NCI-H526 treated with DMSO at 0.1 percent for 48 hours (cell line): Measurements from ENCODE around the gene NRP1.

Experiments used
- DNase-seq: peaks from one replicate; lab custom pipeline; 2025; lab: John Stamatoyannopoulos, UW

The NRP1 gene

DNA sequence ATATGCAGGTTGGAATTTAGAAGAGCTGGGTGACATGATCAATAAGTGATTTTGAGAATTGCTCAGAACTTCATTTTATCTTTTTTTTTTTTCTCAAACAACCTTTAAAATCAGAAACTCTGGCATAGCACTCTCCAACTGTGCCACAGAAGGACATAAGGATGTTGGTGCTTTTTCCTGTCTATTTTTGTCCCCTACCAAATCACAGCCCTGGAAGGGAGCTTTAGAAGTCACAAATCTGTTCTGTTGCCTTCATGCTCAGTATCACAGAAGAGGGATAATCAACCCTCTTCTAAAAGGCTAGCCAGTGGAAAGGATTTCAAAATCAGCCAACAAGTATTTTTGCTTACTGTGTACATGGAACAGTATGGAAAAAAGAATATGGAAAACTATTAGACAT, 14.8 kb upstream of the NRP1 start:
- DNase-seq = no peak

- no peak for DNase-seq
These were observed 12.7 kb upstream of the NRP1 start for GRCh38 chr10:33347211-33347610.

DNA sequence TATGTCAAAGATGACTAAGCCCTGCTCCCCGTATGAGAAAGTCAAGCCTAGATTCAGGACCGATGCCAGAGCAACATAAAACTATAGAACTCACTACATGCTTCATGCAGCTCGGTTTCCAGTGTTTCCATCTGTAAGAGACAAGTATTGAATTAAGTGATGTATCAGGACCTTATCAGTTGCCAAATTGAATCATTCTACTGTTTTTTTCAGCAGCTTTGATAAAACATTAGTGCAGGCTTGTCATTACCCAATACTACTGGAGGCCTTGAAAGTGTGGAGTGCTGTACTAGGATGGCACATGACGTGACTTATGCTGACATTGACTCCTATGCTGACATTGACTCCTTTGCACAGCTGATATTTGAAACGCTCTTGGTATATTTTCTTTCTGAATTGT, 10.8 kb upstream of the NRP1 start:
- DNase-seq = no peak

DNA sequence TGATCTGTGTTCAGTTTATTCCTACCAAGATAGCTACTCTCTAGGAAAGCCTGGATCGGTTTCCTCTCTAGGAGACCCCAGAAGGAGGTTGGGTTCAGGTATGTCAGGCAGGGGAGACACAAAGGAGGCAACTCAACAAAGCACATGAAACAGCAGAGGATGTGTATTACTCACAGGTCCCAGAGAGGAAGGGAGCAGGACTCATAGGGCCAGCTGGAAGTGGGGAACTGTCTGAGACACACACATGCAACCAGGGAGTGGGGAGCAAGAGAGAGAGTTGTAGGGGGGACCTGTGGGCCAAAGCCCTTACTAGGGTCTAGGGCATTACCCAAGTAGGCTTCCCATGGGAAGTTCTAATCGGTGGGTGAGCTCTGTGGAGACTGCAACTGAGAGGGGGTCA, 10.2 kb upstream of the NRP1 start:
- DNase-seq = no peak

GRCh38 chr10:33341637-33342036, 7.2 kb upstream of the NRP1 start:
- DNase-seq = no peak

GRCh38 chr10:33337326-33337957, 3.0 kb upstream of the NRP1 start:
- DNase-seq = no peak

DNA sequence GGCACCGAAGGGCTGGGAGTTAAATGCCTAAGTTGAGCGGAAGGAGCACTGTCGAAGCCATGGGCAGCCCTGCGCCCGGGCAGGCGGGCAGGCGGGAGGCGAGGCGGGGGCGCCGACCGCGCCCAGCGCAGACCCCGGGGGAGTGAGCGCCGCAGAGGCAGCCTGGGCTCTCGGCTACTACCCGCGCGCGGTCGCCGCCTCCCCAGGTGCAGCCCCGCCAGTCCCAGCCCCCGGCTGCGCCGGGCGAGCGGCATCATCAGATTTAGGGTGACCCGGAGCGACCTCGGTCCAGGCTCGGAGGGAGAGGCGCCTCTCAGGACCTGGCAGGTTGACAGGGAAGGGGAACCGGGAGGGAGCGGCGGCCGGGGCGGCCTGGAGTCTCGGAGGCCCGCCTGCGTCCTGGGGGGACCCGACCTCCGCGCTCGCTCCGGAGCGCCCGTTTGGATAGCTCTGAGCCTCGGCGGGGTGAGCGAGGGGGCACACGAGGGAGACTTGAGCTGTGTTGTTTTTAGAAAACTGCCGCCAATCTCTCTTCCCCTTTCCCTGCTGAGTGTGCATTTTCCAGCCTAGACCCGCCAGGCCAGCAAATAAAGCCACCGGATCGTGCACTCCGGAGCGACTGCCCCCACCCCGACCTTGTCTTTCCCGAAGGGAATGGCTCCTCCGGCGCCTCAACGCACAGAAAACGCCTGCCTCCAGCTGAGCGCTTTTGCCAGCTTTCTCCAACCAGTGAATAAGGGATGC, 2.3 kb upstream of the NRP1 start:
- DNase-seq = peak; percentile 36

- DNase-seq = no peak
These were observed 1.5 kb upstream of the NRP1 start for GRCh38 chr10:33335801-33336581.

- DNase-seq = no peak
These were observed 1.0 kb upstream of the NRP1 start for GRCh38 chr10:33335551-33335800.

DNA sequence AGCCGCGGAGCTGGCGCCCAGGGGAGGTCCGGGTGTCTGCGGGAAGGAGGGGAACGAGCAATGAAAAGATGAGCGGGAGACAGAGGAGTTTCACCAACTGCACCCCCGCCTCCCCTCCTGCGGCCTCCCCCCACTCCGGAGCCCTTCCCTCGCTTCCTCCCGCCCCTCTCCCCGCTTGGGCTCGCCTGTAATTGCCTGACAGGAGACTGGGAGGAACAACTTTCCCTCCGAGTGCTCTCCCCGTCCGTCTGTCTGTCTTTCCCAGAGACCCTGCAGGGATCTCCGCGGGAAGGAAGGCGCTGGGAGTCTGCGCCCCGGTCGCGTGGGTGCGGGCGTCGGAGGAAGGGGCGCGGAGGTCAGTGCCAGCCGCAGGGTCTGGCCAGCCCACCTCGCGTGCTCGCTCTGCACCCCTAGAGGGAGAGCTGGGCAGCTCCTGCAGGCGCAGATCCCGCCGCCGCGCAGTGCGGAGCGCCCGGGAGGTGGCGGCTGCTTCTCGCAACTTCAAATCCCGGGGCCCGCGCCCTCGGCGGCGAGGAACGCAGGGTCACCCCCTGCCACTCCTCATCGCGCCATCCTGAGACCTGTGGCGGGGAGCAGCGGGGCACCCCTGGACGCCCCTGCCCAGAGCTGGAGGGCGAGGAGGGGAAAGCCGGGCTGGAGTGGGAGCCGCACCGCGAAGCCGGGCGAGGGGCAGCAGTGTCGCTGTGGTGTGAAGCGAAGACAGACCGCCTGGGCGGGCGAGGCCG, 511 bp upstream of the NRP1 start:
- peak; percentile 67 for DNase-seq

- no peak for DNase-seq
These were observed 986 bp downstream of the NRP1 start for GRCh38 chr10:33333260-33334101.

DNA sequence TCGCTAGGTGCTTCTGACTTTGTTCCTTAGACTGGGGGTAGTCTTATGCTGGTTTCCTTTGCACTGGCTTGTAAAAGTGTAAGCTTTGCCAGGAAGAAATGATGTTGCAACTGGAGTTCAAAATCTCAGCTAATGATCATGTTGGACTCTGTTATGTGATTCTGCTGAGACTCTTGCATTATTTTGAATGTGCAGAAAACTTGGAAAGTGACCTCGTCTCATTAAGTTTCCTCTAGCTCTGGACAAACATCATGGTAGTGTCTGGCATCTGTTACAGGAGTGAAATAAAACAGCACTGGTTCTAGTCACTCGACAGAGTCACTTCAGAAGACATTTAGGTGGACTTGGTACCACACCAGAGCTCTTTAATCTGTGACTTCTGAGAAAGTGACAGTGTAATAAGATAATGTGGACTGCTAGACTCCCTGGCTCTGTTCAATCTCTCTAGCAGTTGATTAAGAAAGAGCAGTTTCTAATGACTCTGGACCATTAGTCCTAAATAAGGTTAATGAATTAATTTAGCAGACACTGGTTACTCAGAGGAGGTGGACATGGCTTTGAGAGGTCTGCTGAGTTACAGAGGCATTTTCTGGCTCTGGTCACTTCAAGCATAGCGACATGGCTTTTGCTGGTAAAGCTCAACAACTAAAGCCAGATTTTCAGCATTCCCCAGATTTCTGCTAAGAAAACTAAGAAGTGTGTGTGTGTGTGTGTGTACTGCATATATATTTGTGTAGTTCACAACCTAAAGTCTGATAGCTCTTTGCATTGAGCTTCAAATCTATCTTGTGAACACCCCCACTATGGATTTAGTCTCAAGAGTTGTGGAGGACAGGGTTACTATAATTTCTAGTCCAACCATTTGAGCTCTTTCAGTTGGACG, 2.0 kb downstream of the NRP1 start:
- no peak for DNase-seq

GRCh38 chr10:33331379-33331694, 3.1 kb downstream of the NRP1 start:
- no peak for DNase-seq

DNA sequence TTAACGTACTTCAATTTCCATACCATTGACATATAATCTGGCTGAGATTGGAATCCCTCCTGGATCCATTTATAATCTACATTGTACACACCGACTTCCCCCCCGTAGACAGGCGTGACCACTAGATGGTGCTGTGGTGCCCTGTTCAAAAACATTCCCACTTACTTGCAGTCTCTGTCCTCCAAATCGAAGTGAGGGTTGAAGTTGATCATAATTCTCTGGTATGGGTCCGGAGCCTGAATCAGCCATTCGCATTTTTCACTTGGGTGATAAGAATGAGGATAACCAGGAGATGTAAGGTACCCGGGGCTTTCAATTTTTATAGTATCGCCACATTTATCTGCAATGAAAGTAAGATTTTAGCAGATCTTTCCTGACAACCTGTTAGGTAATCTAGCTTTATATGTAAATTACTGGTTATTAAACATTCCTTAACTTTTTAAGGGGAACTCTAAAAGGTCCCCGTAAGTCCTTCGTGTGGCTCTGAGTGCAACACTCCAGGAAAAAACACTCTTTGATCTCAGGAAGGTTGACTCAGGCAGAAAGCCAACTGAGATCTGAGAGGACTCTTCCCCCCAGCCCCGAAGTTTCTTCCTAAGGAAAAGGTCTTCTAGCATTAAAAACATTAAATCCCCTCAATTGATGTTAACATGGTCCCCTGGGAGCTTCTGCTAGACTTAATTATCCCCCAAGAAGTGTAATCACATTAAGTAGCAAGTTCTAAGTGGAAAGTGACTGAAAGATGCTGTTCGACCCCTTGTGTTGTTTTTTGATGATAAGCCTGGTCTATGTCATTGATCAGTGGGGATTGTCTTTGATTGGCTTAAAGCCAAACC, 3.7 kb downstream of the NRP1 start:
- DNase-seq = peak; percentile 59

DNA sequence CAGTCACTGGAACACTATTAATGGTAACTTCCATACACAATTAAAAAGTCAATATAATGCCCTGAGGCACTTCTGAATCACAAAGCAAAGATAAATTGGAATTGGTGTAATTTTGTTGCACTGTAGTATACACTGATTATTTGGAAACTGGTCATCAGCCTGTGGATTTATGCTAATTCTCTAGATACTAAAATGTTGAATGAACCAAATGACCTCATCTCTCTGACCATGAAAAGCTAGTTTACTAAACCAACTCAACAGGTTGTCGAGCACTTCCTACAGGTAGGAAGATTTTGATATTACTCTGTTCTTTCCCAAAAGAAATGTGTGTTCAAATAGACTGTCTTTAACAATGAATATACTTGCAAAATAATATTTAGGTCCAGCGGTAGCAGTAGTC, 5.3 kb downstream of the NRP1 start:
- no peak for DNase-seq

GRCh38 chr10:33328253-33328652, 6.2 kb downstream of the NRP1 start:
- DNase-seq = no peak

- DNase-seq = peak; percentile 12
These were observed 6.7 kb downstream of the NRP1 start for GRCh38 chr10:33327751-33328150.

- DNase-seq = no peak
These were observed 7.5 kb downstream of the NRP1 start for GRCh38 chr10:33326933-33327332.

DNA sequence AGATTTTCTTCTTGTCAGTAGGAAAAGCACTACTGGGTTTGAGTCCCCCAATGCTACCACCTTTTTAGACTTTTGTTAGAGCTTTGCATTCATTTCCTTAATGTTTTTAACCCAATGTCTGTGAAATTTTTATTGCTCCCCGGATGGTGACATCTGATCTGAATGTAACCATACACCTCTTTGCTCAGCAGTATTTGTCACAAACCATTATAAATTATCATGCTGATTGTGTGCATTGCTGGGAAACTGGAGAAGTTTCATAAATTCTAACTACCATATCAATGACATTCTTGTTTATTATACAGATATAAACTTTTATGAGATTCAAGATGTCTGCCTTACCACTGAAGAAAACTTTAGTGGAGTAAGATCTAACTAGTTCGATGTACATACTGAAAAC, 8.5 kb downstream of the NRP1 start:
- no peak for DNase-seq

DNA sequence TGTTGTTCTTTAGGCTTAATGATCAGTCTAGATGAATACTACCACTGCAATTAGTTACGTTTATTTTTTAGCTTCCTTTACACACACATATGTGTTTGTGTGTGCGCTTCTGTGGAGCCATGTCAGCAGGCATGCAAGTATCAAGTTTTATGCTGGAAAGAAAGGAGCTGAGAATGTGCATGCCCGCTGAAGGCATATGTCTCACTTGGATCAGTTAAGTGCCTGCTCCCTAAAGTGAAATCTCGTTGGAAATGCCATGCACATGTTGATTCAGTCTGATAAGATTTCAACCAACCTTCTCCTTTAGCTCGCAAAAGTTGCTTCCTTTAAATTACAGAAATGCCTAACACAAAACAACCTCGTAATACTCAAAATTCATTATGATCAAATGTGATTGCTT, 10.7 kb downstream of the NRP1 start:
- DNase-seq = no peak
